Keratinocyte (primary cell): ENCODE data around the gene DACH1. TPM values are rescaled to one million over a fixed set of nuclear protein-coding genes. Genes with fewer than 3 reads are reported as not detected.

Experiments
- DNase-seq: peaks from one replicate; pipeline ENCODE4 v3.0.0-alpha.2; 2011; ENCODE audit warnings: low read depth, missing footprints, low spot score
- FAIRE-seq: peaks from 2 replicates; lab custom pipeline; 2011; peaks lifted over from hg19 to GRCh38; lab: Jason Lieb, UNC
- H2AFZ ChIP-seq: 2 replicates; pipeline ENCODE4 v1.6.0; 2012; ENCODE audit warnings: low read length, control low read depth, inconsistent platforms; ENCODE audit not compliant: control insufficient read depth
- H3K27ac ChIP-seq: 2 replicates; pipeline ENCODE4 v1.5.1; 2011; ENCODE audit warnings: low read length; ENCODE audit not compliant: control insufficient read depth, insufficient read depth
- H3K27me3 ChIP-seq: 3 replicates; pipeline ENCODE4 v1.6.0; 2011; ENCODE audit warnings: low read length; ENCODE audit not compliant: control insufficient read depth, insufficient read depth; ENCODE audit errors: extremely low read depth
- H3K36me3 ChIP-seq, 2 experiments: 2 replicates in 1 of 2; 3 replicates in 1 of 2; pipeline ENCODE4 v1.5.1; 2011; ENCODE audit warnings: low read length in 2 of 2, mild to moderate bottlenecking in 1 of 2; ENCODE audit not compliant: control insufficient read depth in 2 of 2, insufficient read depth in 2 of 2; ENCODE audit errors: extremely low read depth in 1 of 2
- H3K4me1 ChIP-seq: 3 replicates; pipeline ENCODE4 v1.5.1; 2011; ENCODE audit warnings: low read length; ENCODE audit not compliant: control insufficient read depth, insufficient read depth; ENCODE audit errors: extremely low read depth
- H3K4me2 ChIP-seq: 3 replicates; pipeline ENCODE4 v1.6.0; 2011; ENCODE audit warnings: low read depth, low read length; ENCODE audit not compliant: control insufficient read depth, insufficient read depth; ENCODE audit errors: extremely low read depth
- H3K4me3 ChIP-seq, 3 experiments: fragments of 200-600 bp in 1 of 3; sonication (generic) in 1 of 3; 2 replicates in 2 of 3; 3 replicates in 1 of 3; pipeline ENCODE4 v1.5.1; 2011 to 2016; ENCODE audit warnings: low read length in 3 of 3, mild to moderate bottlenecking in 3 of 3, control low read depth in 2 of 3, inconsistent platforms in 1 of 3, low read depth in 1 of 3, mixed read lengths in 1 of 3, mixed run types in 1 of 3, moderate library complexity in 1 of 3; ENCODE audit not compliant: control insufficient read depth in 2 of 3, insufficient read depth in 2 of 3; ENCODE audit errors: extremely low read depth in 1 of 3
- H3K79me2 ChIP-seq: 2 replicates; pipeline ENCODE4 v1.6.0; 2012; ENCODE audit warnings: low read length; ENCODE audit not compliant: control insufficient read depth, insufficient read depth
- H3K9ac ChIP-seq: 3 replicates; pipeline ENCODE4 v1.6.0; 2011; ENCODE audit warnings: low read length; ENCODE audit not compliant: control insufficient read depth, insufficient read depth; ENCODE audit errors: extremely low read depth
- H3K9me1 ChIP-seq: 3 replicates; pipeline ENCODE4 v1.6.0; 2011; ENCODE audit warnings: low read length; ENCODE audit not compliant: control insufficient read depth, insufficient read depth; ENCODE audit errors: extremely low read depth
- H3K9me3 ChIP-seq: 2 replicates; pipeline ENCODE4 v1.5.1; 2012; ENCODE audit warnings: low read depth, low read length; ENCODE audit not compliant: control insufficient read depth
- H4K20me1 ChIP-seq: 3 replicates; pipeline ENCODE4 v1.6.0; 2011; ENCODE audit warnings: low read length; ENCODE audit not compliant: control insufficient read depth, insufficient read depth; ENCODE audit errors: extremely low read depth
- CTCF ChIP-seq, 3 experiments: IDR thresholded peaks in 1 of 3; conservative IDR thresholded peaks in 1 of 3; optimal IDR thresholded peaks in 1 of 3; 2 replicates in 2 of 3; 3 replicates in 1 of 3; pipeline versions ENCODE3 to v1.5.1; 2011; ENCODE audit warnings: low read length in 3 of 3, mild to moderate bottlenecking in 3 of 3, moderate library complexity in 2 of 3, control low read depth in 1 of 3, inconsistent platforms in 1 of 3; ENCODE audit not compliant: insufficient read depth in 2 of 3; ENCODE audit errors: extremely low read depth in 1 of 3
- EZH2 ChIP-seq: IDR thresholded peaks from one replicate; pipeline ENCODE4 v1.6.1; 2012; ENCODE audit warnings: inconsistent platforms, mild to moderate bottlenecking, low read length, moderate library complexity
- dilution Hi-C: fragments of 300-500 bp; cut with MboI; formaldehyde crosslinking; loops from one replicate; pipeline ENCODE4 v1.7.0; 2020; ENCODE audit warnings: low sequenced_read_pairs; ENCODE audit not compliant: extremely low pct_ligation_motif_present
- polyA plus RNA-seq, 5 experiments: library from polyadenylated mRNA; depleted of rRNA in 3 of 5; stranded (reverse) in 3 of 5; stranded (forward) in 1 of 5; unstranded in 1 of 5; fragments of >200 nt; gene quantifications; 1 replicate in 1 of 5; 2 replicates in 3 of 5; 3 replicates in 1 of 5; pipeline versions ENCODE4 v1.2.1 to v1.2.3, GENCODE V29; 2011 to 2012; ENCODE audit warnings: missing spikeins in 2 of 5, low read depth in 1 of 5, low replicate concordance in 1 of 5

DACH1 gene
- polyA plus RNA-seq, 1 donor (not counting 4 experiments of a cell fraction or from before 2014, with no cell fraction given): not detected

- no peak overlapping the region for H3K4me3 ChIP-seq
- no peaks in the 10 kb centered on the region for H3K9me3 ChIP-seq
- peaks cover 6% of the 10 kb centered on the region for H3K4me1 ChIP-seq
- H3K27me3 ChIP-seq: peaks cover 32% of the 10 kb centered on the region
- H3K9me1 ChIP-seq: no peaks in the 10 kb centered on the region
- H3K9ac ChIP-seq: no peak overlapping the region
- TF ChIP-seq CTCF (optimal IDR thresholded peaks at IDR 0.05 in 1 of 3, IDR thresholded peaks at IDR 0.05 in 1 of 3, conservative IDR thresholded peaks at IDR 0.05 in 1 of 3; ENCODE audit: extremely low read depth in 1 of 3, insufficient read depth in 2 of 3, low read length in 3 of 3) (no peak), EZH2 (no peak)
- H3K27ac ChIP-seq: no peak overlapping the region
- no peak overlapping the region for H3K4me2 ChIP-seq
- no peaks in the 10 kb centered on the region for H3K36me3 ChIP-seq
- dilution Hi-C loops: no loop called here
- H2AFZ ChIP-seq: no peak overlapping the region
- DNase-seq: no peak
- H4K20me1 ChIP-seq: no peaks in the 10 kb centered on the region
- no peak for FAIRE-seq
- no peaks in the 10 kb centered on the region for H3K79me2 ChIP-seq
Measured at GRCh38 chr13:71871176-71871754, 4.3 kb upstream of the DACH1 start.

DNA sequence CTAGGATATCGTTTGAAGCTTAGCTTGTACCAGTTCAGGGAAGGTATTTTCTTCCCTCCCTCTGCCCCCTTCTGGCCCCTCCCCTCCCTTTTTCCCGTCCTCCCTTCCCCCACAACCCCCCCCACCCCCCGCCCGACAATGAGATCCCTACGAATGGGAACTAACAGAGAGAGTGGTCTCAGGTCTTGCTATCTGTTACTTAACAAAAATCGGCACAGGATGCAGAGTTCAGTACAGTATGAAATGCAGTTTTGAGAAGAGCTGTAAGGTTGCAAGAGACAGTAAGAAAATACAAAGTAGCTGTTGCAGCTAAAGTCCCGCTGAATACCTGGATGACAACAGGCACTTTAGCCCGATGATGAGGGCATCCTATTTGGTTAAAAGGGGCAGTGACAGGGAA, 3.1 kb upstream of the DACH1 start:
- Histone ChIP-seq H3K79me2 (no peaks in the 10 kb centered on the region), H2AFZ (no peak overlapping the region), H3K4me2 (no peak overlapping the region), H3K9me1 (no peaks in the 10 kb centered on the region), H4K20me1 (no peaks in the 10 kb centered on the region), H3K9ac (no peak overlapping the region), H3K4me1 (peaks cover 11% of the 10 kb centered on the region), H3K36me3 (no peaks in the 10 kb centered on the region), H3K9me3 (no peaks in the 10 kb centered on the region), H3K27ac (no peak overlapping the region), H3K27me3 (peaks cover 43% of the 10 kb centered on the region), H3K4me3 (no peak overlapping the region)
- dilution Hi-C loops: no loop called here
- no peak for FAIRE-seq
- no peak for DNase-seq
- TF ChIP-seq CTCF (optimal IDR thresholded peaks at IDR 0.05 in 1 of 3, IDR thresholded peaks at IDR 0.05 in 1 of 3, conservative IDR thresholded peaks at IDR 0.05 in 1 of 3; ENCODE audit: extremely low read depth in 1 of 3, insufficient read depth in 2 of 3, low read length in 3 of 3) (no peak), EZH2 (no peak)
